Measurements from ENCODE around the gene NUDT16L1. TPM values are rescaled to one million over a fixed set of nuclear protein-coding genes. Genes with fewer than 3 reads are reported as not detected.

Gene NUDT16L1
- total RNA-seq, 1 experiment from 2014 or later = 42.0 TPM

- TF ChIP-seq CTCF (IDR thresholded peaks at IDR 0.05) (no peak), SOX15 (CRISPR knock-in tag; IDR thresholded peaks at IDR 0.05) (no peak)
- TF ChIP-seq, protein P1, sequence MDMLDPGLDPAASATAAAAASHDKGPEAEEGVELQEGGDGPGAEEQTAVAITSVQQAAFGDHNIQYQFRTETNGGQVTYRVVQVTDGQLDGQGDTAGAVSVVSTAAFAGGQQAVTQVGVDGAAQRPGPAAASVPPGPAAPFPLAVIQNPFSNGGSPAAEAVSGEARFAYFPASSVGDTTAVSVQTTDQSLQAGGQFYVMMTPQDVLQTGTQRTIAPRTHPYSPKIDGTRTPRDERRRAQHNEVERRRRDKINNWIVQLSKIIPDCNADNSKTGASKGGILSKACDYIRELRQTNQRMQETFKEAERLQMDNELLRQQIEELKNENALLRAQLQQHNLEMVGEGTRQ (CRISPR knock-in tag; IDR thresholded peaks at IDR 0.05) = no peak
Observed at GRCh38 chr16:4706871-4707270, 13.5 kb downstream of the NUDT16L1 start (continued).

DNA sequence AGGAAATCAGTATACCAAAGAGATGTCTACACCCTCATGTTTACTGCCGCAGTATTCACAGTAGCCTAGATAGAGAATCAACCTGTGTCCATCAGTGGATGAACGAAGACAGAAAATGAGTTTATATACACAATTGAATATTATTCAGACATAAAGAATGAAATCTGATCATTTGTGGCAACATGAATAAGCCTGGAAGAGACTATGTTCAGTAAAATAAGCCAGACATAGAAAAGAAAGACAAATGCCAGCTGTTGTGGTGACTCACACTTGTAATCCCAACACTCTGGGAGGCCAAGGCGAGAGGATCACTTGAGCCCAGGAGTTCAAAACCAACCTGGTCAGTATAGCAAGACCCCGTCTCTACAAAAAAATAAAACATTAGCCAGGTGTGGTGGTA lies 16.1 kb downstream of the NUDT16L1 start:
- Mint-ChIP-seq H3K9me3 (no peaks in the 10 kb centered on the region), H3K4me1 (peaks cover 14% of the 10 kb centered on the region), H3K36me3 (peaks cover 46% of the 10 kb centered on the region), H3K27ac (no peak overlapping the region), H3K27me3 (ENCODE audit: low read depth) (no peaks in the 10 kb centered on the region), H3K4me3 (no peak overlapping the region)
- ATAC-seq = no peak
- TF ChIP-seq, protein P2, sequence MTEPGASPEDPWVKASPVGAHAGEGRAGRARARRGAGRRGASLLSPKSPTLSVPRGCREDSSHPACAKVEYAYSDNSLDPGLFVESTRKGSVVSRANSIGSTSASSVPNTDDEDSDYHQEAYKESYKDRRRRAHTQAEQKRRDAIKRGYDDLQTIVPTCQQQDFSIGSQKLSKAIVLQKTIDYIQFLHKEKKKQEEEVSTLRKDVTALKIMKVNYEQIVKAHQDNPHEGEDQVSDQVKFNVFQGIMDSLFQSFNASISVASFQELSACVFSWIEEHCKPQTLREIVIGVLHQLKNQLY (CRISPR knock-in tag; IDR thresholded peaks at IDR 0.05) = no peak
- TF ChIP-seq TCF7 (CRISPR knock-in tag; IDR thresholded peaks at IDR 0.05; ENCODE audit: low read depth) = no peak
- TF ChIP-seq GTF2I (CRISPR knock-in tag; conservative IDR thresholded peaks at IDR 0.05) = no peak
- TF ChIP-seq MXD4 (CRISPR knock-in tag; IDR thresholded peaks at IDR 0.05; ENCODE audit: borderline replicate concordance) = no peak
- TF ChIP-seq, protein P3, sequence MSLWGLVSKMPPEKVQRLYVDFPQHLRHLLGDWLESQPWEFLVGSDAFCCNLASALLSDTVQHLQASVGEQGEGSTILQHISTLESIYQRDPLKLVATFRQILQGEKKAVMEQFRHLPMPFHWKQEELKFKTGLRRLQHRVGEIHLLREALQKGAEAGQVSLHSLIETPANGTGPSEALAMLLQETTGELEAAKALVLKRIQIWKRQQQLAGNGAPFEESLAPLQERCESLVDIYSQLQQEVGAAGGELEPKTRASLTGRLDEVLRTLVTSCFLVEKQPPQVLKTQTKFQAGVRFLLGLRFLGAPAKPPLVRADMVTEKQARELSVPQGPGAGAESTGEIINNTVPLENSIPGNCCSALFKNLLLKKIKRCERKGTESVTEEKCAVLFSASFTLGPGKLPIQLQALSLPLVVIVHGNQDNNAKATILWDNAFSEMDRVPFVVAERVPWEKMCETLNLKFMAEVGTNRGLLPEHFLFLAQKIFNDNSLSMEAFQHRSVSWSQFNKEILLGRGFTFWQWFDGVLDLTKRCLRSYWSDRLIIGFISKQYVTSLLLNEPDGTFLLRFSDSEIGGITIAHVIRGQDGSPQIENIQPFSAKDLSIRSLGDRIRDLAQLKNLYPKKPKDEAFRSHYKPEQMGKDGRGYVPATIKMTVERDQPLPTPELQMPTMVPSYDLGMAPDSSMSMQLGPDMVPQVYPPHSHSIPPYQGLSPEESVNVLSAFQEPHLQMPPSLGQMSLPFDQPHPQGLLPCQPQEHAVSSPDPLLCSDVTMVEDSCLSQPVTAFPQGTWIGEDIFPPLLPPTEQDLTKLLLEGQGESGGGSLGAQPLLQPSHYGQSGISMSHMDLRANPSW (CRISPR knock-in tag; conservative IDR thresholded peaks at IDR 0.05; ENCODE audit: low read depth) = no peak
- TF ChIP-seq, protein P4, sequence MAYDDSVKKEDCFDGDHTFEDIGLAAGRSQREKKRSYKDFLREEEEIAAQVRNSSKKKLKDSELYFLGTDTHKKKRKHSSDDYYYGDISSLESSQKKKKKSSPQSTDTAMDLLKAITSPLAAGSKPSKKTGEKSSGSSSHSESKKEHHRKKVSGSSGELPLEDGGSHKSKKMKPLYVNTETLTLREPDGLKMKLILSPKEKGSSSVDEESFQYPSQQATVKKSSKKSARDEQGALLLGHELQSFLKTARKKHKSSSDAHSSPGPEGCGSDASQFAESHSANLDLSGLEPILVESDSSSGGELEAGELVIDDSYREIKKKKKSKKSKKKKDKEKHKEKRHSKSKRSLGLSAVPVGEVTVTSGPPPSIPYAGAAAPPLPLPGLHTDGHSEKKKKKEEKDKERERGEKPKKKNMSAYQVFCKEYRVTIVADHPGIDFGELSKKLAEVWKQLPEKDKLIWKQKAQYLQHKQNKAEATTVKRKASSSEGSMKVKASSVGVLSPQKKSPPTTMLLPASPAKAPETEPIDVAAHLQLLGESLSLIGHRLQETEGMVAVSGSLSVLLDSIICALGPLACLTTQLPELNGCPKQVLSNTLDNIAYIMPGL (CRISPR knock-in tag; IDR thresholded peaks at IDR 0.05) = no peak
- CTCF ChIA-PET = interaction anchor here (1.7 kb wide), 1 partner anchor 27 kb away, joined by 8 read pairs; no protein-coding TSS in a partner anchor
- DNase-seq (ENCODE audit: low spot score) = no peak
- POLR2A ChIA-PET = interaction anchor here (1.4 kb wide), 1 partner anchor 9 kb away, joined by 3 read pairs; no protein-coding TSS in a partner anchor

DNA sequence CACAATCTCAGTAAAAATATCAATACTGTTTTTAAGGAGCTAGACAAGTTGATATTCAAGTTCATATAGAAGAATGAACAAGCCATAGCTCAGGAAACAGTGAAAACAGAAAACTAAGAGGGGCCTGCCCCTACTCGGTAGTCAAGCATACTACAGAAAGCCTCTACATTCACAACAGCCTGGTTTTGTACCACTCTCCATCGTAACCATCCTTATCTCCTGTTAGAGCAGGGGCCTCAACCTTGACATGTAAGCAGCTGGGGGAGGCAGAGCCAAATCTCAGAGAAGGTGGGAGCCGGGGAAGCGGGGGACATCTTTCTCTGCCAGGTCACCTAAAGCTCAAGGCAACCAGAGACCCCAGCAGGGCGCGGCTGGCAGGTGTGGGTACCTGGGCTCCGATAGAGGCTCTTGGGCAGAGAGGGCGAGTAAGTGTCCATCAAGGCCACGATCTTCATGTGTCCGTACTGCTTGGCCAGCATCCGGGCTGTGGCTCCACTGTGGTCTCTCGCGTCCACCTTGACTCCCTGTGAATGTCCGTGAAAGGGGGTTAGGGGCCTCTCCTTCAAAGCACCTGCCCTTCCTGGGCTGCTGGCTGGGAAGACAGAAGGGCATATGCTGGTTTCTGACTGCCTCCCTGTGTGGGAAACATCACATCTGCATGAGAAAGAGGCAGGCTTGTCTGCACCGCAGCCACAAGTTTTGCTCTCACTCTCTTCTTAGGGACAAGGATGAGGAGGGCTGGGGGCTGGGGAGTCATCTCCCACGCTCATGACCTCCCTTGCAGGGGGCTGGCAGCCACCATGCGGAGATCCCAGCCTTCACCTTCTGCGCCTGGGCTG lies 20.5 kb downstream of the NUDT16L1 start:
- no peaks in the 10 kb centered on the region for H3K27me3 Mint-ChIP-seq (ENCODE audit: low read depth)
- peaks cover 29% of the 10 kb centered on the region for H3K4me1 Mint-ChIP-seq
- ChIA-PET CTCF (interaction anchor here (0.8 to 1.8 kb wide), 3 partner anchors 18 to 63 kb away, joined by 3 to 6 read pairs (median 3); no protein-coding TSS in a partner anchor), POLR2A (no interaction called here)
- DNase-seq (ENCODE audit: low spot score) = peak; percentile 55
- TF ChIP-seq, protein P5, sequence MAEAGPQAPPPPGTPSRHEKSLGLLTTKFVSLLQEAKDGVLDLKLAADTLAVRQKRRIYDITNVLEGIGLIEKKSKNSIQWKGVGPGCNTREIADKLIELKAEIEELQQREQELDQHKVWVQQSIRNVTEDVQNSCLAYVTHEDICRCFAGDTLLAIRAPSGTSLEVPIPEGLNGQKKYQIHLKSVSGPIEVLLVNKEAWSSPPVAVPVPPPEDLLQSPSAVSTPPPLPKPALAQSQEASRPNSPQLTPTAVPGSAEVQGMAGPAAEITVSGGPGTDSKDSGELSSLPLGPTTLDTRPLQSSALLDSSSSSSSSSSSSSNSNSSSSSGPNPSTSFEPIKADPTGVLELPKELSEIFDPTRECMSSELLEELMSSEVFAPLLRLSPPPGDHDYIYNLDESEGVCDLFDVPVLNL (CRISPR knock-in tag; IDR thresholded peaks at IDR 0.05; ENCODE audit: borderline replicate concordance, low read depth) = no peak
- 0 out of 2 replicates have a peak, but pooled peaks have one; percentile 36 for TF ChIP-seq FOXK1 (CRISPR knock-in tag; IDR thresholded peaks at IDR 0.05)
- TF ChIP-seq, protein P6, sequence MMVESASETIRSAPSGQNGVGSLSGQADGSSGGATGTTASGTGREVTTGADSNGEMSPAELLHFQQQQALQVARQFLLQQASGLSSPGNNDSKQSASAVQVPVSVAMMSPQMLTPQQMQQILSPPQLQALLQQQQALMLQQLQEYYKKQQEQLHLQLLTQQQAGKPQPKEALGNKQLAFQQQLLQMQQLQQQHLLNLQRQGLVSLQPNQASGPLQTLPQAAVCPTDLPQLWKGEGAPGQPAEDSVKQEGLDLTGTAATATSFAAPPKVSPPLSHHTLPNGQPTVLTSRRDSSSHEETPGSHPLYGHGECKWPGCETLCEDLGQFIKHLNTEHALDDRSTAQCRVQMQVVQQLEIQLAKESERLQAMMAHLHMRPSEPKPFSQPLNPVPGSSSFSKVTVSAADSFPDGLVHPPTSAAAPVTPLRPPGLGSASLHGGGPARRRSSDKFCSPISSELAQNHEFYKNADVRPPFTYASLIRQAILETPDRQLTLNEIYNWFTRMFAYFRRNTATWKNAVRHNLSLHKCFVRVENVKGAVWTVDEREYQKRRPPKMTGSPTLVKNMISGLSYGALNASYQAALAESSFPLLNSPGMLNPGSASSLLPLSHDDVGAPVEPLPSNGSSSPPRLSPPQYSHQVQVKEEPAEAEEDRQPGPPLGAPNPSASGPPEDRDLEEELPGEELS (CRISPR knock-in tag; IDR thresholded peaks at IDR 0.05) = 0 out of 2 replicates have a peak, but pooled peaks have one; percentile 35
- peak overlapping the region; percentile 97 for H3K27ac Mint-ChIP-seq
- no peaks in the 10 kb centered on the region for H3K9me3 Mint-ChIP-seq
- H3K4me3 Mint-ChIP-seq = no peak overlapping the region
- ATAC-seq = peak; percentile 89
- peaks cover 40% of the 10 kb centered on the region for H3K36me3 Mint-ChIP-seq
